Measurements from ENCODE around the gene CDY2A. TPM values are rescaled to one million over a fixed set of nuclear protein-coding genes. Genes with fewer than 3 reads are reported as not detected.
A peak's percentile ranks its signal among the peaks of the same experiment; 100 is the strongest.
"Not testable (repeated sequence)": the region's sequence is repeated elsewhere in the genome, so short reads cannot be mapped to it uniquely, and the experiment has no call there.

Gene CDY2A
- total RNA-seq (not detected), polyA plus RNA-seq (not detected)
- long read RNA-seq, donor 1 = 0 reads
- long read RNA-seq, donor 2 = 0 reads
- long read RNA-seq, donor 3 = 0 reads

DNA sequence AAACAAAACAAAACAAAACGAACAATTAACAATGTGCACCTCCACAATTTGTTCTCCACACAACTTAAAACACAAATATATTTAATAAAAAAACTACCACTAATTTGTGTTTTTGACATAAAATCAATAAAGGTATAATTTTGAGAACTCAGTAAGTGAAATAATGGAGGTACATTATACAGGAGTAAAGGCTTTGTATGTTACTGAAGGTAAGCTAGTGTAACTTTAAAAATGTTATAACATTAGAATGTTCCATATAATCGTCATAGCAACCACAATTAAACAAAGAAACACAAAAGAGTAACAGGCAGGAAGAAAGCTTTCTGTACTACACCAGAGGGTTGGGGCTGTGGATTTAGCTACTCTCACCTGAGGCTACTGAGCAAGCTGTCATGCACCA lies at the start of gene CDY2A:
TSS of gene CDY2A (plus strand) at position 301 of the 400 bp plus-strand sequence. CDS start 328 bp downstream, outside the sequence.
- H3K4me3 ChIP-seq; H3K27me3 ChIP-seq; DNase-seq; H3K36me3 ChIP-seq; H3K4me1 ChIP-seq; H3K27ac ChIP-seq; H3K9me3 ChIP-seq; intact Hi-C loops (cut with DNase I); ATAC-seq: not testable (repeated sequence)
- 48 to 57% methylated on average over 1 of the region's 2 CpGs for WGBS, 2 donors

GRCh38 chrY:17997586-17997985 lies 28.0 kb upstream of the CDY2A start:
- intact Hi-C loops (cut with DNase I); H3K27me3 ChIP-seq; DNase-seq; H3K27ac ChIP-seq; H3K36me3 ChIP-seq; H3K9me3 ChIP-seq; ATAC-seq; H3K4me3 ChIP-seq; H3K4me1 ChIP-seq: not testable (repeated sequence)
- no CpG with 5 or more reads among the region's 3 CpGs for WGBS, 2 donors

DNA sequence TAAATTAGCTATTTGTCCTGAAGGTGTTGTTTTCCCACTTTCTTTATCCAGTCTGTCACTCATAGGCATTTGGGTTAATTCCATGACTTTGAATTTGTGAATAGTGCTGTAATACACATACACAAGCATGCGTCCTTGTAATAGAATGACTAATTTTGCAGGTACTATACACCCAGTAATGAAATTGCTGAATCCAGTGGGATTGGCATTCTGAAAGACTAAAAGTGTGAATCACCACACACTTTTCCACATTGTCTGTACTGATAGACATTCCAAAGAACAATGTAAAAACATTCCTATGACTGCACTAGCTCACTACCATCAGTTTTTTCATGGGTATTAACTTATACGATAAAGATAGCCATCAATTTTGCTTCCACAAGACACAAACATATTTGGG lies 27.3 kb upstream of the CDY2A start:
- H3K9me3 ChIP-seq; H3K4me1 ChIP-seq; H3K27me3 ChIP-seq; intact Hi-C loops (cut with DNase I); H3K4me3 ChIP-seq; ATAC-seq; H3K27ac ChIP-seq; H3K36me3 ChIP-seq; DNase-seq: not testable (repeated sequence)
- whole genome bisulfite sequencing, 2 donors = no CpG with 5 or more reads among the region's 2 CpGs

- intact Hi-C loops (cut with DNase I); H3K4me1 ChIP-seq: not testable (repeated sequence)
- ATAC-seq = peak in 5 of 8 donors; percentile 46 to 59 (median 52)
Observed at GRCh38 chrY:18023897-18024296, 1.7 kb upstream of the CDY2A start.

DNA sequence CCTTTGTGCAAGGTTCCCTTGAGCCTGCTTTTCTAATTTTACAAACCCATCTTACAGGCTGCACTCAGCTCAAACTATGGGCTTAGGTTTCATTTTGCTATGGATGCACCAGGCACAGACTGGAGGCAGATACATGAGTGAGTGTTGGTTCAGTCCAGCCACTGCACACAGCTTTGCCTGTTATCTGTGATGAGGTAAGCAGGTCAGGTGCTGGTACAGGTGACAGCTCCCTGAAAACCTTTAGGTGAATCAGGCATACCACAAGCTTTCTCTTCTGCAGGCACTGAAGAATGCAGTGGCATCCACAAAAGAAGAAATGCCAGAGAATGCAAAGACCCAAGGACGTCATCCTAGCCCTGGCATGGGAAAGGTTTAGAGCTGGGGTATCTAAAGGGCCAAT lies 3.3 kb downstream of the CDY2A start:
- H3K36me3 ChIP-seq; H3K27me3 ChIP-seq; H3K4me1 ChIP-seq; H3K27ac ChIP-seq; DNase-seq; ATAC-seq; H3K4me3 ChIP-seq; H3K9me3 ChIP-seq; intact Hi-C loops (cut with DNase I): not testable (repeated sequence)
- no CpG with 5 or more reads among the region's 1 CpG for WGBS, 2 donors

More at GRCh38 chrY:18023897-18024296, 1.7 kb upstream of the CDY2A start:
- not testable (repeated sequence) for DNase-seq, H3K36me3 ChIP-seq, H3K27ac ChIP-seq, H3K9me3 ChIP-seq, H3K4me3 ChIP-seq, H3K27me3 ChIP-seq
- no CpG with 5 or more reads among the region's 2 CpGs for WGBS, 2 donors

GRCh38 chrY:18030178-18030577 lies 4.6 kb downstream of the CDY2A start:
- H3K36me3 ChIP-seq; H3K27me3 ChIP-seq; H3K9me3 ChIP-seq; ATAC-seq; intact Hi-C loops (cut with DNase I); H3K27ac ChIP-seq; H3K4me3 ChIP-seq; DNase-seq; H3K4me1 ChIP-seq: not testable (repeated sequence)
- WGBS, 2 donors = no CpG with 5 or more reads among the region's 3 CpGs

DNA sequence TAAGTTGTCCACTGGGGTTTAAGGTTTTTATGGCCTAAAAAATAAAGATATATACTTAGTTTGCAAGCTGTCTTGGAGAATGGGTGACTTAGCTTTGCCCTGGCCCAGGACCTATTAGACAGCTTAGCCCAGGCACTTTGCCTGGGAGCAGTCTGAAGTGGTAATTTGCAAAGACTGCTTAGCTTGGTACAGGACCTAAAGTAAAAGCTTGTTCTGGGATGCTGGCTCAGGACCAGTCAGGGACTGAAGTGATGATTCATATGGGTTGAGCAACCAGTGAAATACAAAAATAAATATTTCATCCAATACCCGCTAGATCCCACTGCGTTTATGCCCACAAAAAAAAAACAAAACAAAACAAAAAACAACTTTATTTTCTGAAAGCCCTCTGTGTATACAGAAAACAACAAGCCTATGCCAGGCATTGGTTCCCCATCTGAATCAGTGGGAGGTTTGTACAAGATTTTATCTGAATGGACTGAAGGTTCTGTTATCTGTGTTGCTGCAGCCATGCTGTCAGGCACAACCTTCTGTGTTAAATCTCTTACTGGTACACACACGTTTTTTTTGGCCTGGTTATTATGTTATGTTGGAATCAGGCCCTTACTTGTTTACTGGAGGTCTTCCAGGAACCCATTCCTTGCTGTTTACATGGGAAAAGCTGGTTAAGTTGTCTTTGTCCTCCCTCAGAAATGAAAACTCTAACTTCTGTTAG lies 8.7 kb downstream of the CDY2A start:
- H3K27ac ChIP-seq; H3K9me3 ChIP-seq; intact Hi-C loops (cut with DNase I); H3K4me1 ChIP-seq; H3K4me3 ChIP-seq; H3K27me3 ChIP-seq; H3K36me3 ChIP-seq; DNase-seq: not testable (repeated sequence)
- peak in 5 of 8 donors; percentile 54 to 76 (median 70) for ATAC-seq
- WGBS, 2 donors = no CpG with 5 or more reads among the region's 3 CpGs

GRCh38 chrY:18034864-18035263 lies 9.3 kb downstream of the CDY2A start:
- H3K4me1 ChIP-seq; intact Hi-C loops (cut with DNase I); H3K27me3 ChIP-seq; DNase-seq; H3K36me3 ChIP-seq; H3K9me3 ChIP-seq; H3K27ac ChIP-seq; H3K4me3 ChIP-seq; ATAC-seq: not testable (repeated sequence)
- WGBS, 2 donors = no CpG with 5 or more reads among the region's 3 CpGs

- H3K36me3 ChIP-seq; DNase-seq; H3K4me1 ChIP-seq; H3K27me3 ChIP-seq; intact Hi-C loops (cut with DNase I); ATAC-seq; H3K9me3 ChIP-seq; H3K27ac ChIP-seq; H3K4me3 ChIP-seq: not testable (repeated sequence)
- WGBS, 2 donors = no CpG with 5 or more reads among the region's 3 CpGs
Observed at GRCh38 chrY:18044990-18045389, 19.4 kb downstream of the CDY2A start.

DNA sequence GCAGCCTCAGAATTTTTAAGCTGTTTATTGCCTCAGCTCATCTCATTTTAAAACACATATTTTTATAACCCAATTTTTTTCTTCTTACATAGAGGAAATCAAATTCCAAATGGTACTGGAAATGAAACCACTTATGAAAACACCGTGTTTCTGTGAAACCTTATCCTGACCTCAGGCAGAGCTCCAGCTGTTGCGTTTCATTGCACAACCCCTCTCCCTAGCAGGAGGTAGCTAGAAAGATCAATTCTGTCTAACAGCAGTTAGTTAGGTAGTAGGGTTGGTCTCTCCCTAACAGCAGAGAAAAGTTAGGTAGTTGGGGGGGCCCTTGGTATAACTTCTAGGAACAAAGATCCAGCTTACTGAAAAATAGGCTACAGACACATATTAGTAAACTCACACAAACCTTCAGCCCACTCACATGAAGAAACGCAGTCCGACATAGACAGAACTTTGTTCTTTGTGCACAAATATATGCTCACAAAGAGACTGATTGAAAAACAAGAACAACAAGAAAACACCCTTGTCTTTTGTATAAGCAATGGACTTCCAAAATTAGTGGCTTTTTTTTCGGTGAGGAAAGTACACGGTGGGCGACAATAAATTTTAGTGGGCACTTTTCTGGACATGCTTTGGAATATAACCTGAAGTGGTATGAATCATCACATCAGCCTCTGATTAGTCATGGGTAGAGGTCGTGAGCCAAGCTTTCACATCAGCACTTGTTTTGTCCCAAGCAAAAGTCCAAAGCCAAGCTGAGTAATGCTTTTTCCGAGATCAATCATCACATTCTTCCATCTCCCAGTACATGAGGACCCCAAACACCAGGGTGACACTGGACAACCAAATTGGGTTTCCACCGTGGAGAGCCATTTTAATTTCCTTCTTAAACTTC lies 22.8 kb downstream of the CDY2A start:
- H3K27me3 ChIP-seq; H3K4me1 ChIP-seq; H3K9me3 ChIP-seq; H3K27ac ChIP-seq; H3K4me3 ChIP-seq; DNase-seq; intact Hi-C loops (cut with DNase I); H3K36me3 ChIP-seq: not testable (repeated sequence)
- ATAC-seq = peak in 1 of 8 donors; percentile 42
- WGBS, 2 donors = no CpG with 5 or more reads among the region's 10 CpGs

DNA sequence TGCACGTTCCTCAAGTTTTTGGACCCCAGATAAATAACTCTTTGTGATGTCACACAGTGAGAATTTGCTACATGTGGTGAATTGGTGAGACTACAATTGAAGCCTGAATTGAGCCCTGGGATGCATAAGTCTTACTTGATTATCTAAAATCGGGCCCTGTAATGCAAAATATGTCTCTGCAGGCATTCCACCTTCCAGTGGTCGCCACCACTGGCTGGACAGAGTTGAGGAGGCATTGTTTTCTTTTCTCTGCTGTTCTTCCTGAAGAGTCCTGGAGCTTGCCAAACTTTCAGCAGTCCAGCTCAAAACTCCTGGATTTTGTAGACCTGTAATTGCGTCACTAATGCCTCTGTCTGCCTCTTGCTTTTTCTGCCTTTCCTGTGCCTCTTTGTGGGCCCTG lies 23.5 kb downstream of the CDY2A start:
- WGBS, 2 donors = no CpG with 5 or more reads among the region's 4 CpGs
- H3K27me3 ChIP-seq; DNase-seq; H3K36me3 ChIP-seq; H3K4me1 ChIP-seq; ATAC-seq; intact Hi-C loops (cut with DNase I); H3K9me3 ChIP-seq; H3K4me3 ChIP-seq; H3K27ac ChIP-seq: not testable (repeated sequence)

Measured in heart right ventricle (tissue), 16 donors.